Transverse colon (tissue), 3 donors: Measurements from ENCODE around the gene KARS1.

Experiments used
- CTCF ChIP-seq, 5 experiments: fragments of 200-600 bp in 3 of 5; fragments of 450-650 bp in 2 of 5; sonication (generic) in 3 of 5; IDR thresholded peaks; 1 replicate in 2 of 5; 2 replicates in 3 of 5; pipeline ENCODE4 v1.5.1; 2016 to 2017; ENCODE audit warnings: antibody characterized with exemption in 5 of 5, inconsistent platforms in 3 of 5, mild to moderate bottlenecking in 2 of 5, moderate library complexity in 1 of 5
- POLR2A ChIP-seq: fragments of 450-650 bp; IDR thresholded peaks from one replicate; pipeline ENCODE4 v1.6.1; 2016; ENCODE audit warnings: antibody characterized with exemption, mild to moderate bottlenecking, moderate library complexity

- TF ChIP-seq CTCF (IDR thresholded peaks at IDR 0.05) (no peak), POLR2A (no peak)
These were observed 33.2 kb downstream of the KARS1 start for GRCh38 chr16:75614066-75614897.
